Thyroid gland (tissue), 4 donors: ENCODE measurements around the gene SLC6A4.

ENCODE experiments used
- POLR2A ChIP-seq, 2 donors: fragments of 450-650 bp; IDR thresholded peaks; one replicate each; pipeline ENCODE4 v1.6.1; 2017; ENCODE audit warnings: antibody characterized with exemption in 2 of 2, mild to moderate bottlenecking in 2 of 2, moderate library complexity in 1 of 2
- TF ChIP-seq, protein P1 (sequence below), 6 experiments: fragments of 200-600 bp in 3 of 6; fragments of 450-650 bp in 3 of 6; sonication (generic) in 3 of 6; IDR thresholded peaks; one replicate each; pipeline ENCODE4 v1.5.1; 2016 to 2019; ENCODE audit warnings: antibody characterized with exemption in 6 of 6, mild to moderate bottlenecking in 2 of 6, inconsistent platforms in 1 of 6, moderate library complexity in 1 of 6

DNA sequence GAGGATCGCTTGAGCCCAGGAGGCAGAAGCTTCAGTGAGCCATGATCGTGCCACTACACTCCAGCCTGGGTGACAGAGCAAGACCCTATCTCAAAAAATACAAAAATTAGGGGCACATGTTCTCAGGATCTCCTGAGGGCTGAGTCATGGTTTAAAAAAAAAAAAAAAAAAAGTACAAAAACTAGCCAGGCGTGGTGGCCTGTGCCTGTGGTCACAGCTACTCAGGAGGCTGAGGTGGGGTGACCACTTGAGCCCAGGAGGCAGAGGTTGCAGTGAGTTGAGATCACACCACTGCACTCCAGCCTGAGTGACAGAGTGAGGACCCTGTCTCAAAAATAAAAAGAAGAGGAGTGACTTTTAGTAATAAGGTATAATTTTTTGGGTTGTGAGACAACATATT, 39.4 kb upstream of the SLC6A4 start:
- TF ChIP-seq, protein P1, sequence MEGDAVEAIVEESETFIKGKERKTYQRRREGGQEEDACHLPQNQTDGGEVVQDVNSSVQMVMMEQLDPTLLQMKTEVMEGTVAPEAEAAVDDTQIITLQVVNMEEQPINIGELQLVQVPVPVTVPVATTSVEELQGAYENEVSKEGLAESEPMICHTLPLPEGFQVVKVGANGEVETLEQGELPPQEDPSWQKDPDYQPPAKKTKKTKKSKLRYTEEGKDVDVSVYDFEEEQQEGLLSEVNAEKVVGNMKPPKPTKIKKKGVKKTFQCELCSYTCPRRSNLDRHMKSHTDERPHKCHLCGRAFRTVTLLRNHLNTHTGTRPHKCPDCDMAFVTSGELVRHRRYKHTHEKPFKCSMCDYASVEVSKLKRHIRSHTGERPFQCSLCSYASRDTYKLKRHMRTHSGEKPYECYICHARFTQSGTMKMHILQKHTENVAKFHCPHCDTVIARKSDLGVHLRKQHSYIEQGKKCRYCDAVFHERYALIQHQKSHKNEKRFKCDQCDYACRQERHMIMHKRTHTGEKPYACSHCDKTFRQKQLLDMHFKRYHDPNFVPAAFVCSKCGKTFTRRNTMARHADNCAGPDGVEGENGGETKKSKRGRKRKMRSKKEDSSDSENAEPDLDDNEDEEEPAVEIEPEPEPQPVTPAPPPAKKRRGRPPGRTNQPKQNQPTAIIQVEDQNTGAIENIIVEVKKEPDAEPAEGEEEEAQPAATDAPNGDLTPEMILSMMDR (IDR thresholded peaks at IDR 0.05): no peak
- no peak for TF ChIP-seq POLR2A (IDR thresholded peaks at IDR 0.05)
